GM18519 (cell line): ENCODE results near the gene CDC27.
"Not testable (repeated sequence)": the region's sequence is repeated elsewhere in the genome, so short reads cannot be mapped to it uniquely, and the experiment has no call there.

Experiments
- ATAC-seq: cut with Tn5 transposase; IDR thresholded peaks from one replicate; pipeline ENCODE4 v1.9.1; 2021; ENCODE audit warnings: mild to moderate bottlenecking, moderate library complexity; ENCODE audit not compliant: unreplicated experiment, low FRiP score

Gene CDC27

DNA sequence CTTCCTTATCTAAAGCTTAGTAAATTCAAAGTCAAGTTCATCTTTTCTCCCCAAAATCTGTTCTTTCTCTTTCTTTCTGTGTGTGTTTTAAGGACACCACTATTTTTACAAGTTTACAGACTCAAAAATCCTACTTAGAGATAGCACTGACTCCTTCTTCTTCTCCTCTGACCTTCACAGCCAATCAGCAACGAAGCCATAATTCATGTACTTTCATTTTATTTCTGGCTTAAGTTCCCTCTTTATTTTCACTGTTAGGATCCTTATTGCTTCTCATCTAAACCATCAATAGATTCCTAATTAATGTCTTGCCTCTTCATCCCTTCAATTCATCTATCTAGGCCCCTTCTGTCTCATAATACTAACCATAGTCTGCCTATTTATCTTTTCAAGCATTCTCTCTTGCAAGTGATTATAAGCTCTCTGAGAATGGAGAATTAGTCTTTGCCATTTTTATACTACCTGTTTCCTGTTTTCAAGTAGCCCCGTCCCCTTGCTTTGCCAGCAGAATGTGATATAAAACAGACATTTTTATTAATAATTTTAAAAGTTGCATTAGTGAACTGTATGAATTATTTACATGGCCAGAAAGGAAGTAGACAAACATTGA lies 27.0 kb downstream of the CDC27 start:
- no peak for ATAC-seq

DNA sequence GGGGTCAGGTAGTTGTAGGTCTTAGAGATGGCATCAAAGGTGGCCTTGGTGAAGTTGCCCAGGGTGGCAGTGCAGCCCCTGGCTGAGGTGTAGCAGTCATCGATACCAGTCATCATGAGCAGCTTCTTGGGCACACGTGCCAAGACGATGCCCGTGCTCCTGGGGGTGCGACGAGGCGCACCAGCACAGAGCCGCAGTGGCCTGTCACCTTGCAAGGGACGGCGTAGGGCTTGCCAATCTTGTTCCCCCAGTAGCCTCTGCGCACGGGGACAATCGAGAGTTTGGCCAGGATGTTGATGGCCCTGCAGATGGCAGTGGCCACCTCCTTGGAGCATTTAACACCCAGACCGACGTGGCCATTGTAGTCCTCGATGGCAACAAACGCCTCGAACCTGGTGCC lies 29.8 kb downstream of the CDC27 start:
- no peak for ATAC-seq

DNA sequence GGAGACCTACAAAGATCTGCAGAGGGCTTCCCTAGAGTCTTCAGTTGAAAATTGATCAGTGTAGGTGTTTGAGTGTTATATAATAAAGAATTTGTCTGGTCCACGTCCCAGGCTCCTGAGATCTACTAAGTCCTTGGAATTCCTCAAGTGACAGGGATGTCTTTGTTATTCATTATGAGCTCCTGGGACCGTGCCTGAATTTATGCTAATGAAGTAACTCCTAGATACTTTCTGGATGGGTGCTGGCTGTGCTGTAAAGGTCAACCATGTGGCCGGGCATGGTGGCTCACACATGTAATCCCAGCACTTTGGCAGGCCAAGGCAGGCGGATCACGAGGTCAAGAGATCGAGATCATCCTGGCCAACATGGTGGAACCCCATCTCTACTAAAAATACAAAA lies 43.7 kb downstream of the CDC27 start:
- ATAC-seq, result no peak

DNA sequence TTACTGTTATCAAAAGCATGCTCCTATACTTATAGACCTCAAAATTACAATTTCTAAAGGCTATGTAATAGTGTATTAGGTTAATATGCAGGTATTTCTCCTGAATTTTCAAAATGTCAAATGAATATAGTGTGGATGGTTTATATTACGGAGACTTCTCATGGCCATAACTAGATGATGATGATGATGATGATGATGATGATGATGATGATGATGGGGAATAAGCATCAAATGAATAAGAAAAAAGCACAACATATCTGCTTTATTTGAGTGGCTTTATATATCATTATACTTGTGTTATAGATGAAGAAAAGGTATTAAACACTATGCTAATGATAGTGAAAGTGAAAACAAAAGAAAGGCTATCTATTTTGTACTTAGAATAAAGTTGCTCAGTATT lies 53.9 kb downstream of the CDC27 start:
- no peak for ATAC-seq

DNA sequence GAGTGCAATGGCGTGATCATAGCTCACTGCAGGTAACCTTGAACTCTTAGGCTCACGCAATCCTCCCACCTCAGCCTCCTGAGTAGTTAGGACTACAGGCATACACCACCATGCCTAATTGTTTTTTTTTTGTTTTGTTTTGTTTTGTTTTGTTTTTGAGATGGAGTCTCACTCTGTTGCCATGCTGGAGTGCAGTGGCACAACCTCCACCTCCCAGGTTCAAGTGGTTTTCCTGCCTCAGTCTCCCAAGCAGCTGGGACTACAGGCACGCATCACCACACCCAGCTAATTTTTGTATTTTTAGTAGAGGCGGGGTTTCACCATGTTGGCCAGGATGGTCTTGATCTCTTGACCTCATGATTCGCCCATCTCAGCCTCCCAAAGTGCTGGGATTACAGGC lies 54.7 kb downstream of the CDC27 start:
- ATAC-seq, result not testable (repeated sequence)

DNA sequence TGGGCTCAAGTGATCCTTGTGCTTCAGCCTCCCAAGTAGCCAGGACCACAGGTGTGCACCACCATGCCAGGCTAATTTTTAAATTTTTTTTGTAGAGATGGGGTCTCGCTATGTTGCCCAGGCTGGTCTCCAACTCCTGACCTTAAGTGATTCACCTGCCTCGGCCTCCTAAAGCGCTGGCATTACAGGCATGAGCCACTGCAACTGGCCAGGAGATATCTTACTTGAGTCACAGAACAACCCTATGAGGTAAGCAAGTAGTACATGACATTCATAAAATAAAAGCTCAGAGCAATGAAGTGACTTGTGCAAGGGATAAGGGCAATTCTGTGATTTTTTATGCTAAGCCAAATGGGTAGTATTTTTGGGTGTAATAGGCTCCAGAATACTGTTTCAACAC lies 57.3 kb downstream of the CDC27 start:
- no peak for ATAC-seq

DNA sequence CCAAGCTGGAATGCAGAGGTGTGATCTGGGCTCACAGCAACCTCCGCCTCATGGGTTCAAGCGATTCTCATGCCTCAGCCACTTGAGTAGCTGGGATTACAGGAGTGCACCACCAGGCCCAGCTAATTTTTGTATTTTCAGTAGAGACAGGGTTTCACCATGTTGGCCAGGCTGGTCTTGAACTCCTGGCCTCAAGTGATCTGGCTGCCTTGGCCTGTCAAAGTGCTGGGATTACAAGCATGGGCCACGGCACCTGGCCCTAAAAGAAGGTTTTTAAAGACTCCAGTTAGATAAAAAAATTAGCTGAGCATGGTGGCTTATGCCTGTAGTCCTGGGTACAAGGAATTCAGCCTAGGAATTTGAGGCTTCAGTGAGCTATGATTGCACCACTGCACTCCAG lies 62.3 kb downstream of the CDC27 start:
- ATAC-seq, result not testable (repeated sequence)

DNA sequence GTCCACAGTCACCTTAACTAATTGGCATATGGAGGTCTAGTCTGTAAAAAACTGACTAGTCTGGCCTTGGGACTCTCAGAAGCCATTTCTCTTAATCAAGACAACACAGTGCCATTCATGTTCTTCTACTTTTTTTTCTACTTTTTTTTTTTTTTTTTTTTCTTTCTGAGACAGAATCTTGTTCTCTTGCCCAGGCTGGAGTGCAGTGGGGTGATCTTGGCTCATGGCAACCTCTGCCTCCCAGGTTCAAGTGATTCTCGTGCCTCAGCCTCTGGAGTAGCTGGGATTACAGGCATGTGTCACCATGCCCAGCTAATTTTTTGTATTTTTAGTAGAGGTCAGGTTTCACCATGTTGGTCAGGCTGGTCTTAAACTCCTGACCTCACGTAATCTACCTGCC lies 65.8 kb downstream of the CDC27 start:
- ATAC-seq, result not testable (repeated sequence)

DNA sequence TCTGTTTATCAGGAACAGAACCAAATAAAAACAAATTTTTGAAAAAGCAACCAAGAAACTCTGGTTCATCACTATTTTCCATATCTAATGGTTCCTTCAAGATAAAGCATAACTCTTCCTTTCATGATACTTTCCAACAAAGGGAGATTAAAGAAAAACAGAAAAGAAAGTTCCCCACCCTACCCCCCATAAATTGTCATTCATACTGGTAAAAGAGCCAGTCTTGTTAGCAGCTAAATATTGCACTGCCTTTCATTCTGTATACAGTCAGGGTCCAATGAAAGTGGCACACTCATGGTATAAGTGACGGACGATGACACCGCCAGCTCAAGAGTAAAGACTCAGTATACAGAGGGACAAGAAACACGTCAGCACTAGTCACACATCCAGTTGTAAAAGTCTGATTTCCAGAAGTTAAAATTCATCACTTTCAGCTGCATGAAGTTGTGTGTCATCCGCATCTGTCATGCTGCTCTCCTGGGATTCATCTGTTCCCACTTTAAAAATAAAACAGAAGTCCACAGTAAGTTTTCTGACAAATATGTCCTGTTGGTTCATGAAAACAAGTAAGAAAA lies 68.5 kb downstream of the CDC27 start:
- no peak for ATAC-seq

DNA sequence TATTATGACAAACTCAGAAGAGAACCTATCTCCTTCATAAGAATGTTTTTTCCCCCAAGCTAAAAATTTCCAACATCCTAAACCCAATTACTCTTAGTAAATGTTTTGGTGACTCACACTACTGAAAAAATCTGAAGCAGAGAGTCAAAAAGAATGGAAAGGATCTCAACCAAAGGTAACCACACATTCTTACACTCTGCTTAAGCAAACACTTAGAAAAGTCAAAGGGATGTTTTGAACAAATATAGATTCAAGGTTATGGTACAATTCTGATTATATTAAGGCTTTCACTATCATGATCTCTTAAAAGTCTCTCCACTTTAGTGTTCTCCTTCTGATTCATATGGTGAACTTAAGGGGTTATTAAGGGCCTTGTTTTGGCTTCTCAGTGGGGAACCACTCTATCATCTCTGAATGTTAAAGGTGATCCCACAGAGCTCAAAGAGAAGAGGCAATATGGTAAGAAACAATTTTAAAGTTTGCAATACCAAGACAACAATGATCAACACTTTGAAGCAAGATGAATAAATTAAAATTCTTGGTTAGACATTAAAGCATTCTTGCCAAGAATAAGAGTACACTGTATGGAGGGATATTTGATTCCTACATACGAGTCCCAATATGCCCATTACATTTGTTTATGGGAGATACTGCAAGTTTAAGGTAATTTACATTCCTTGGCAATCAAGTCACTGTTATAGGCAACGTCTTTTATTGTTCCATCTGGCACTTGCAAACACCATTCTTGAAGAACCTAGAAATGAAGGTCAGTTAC lies 69.2 kb downstream of the CDC27 start:
- no peak for ATAC-seq

DNA sequence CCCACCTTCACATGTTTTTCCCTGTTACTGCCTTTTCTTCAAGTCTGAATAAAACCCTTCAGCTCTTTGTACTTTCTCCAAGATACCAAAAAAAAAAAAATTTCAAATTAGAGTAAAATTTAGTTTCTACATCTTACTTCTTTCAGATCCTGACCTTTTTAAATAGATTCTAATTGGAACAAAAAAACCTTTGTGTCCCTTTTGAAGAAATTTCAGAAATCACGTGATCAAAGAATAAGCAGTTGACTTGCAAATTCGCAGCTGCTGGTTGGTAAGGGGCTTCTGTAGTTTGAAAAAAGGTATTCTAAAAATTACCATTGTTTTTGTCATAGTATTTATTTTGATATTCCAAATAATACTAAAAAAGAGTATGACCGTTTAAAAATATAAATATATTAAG lies 71.7 kb downstream of the CDC27 start:
- no peak for ATAC-seq

DNA sequence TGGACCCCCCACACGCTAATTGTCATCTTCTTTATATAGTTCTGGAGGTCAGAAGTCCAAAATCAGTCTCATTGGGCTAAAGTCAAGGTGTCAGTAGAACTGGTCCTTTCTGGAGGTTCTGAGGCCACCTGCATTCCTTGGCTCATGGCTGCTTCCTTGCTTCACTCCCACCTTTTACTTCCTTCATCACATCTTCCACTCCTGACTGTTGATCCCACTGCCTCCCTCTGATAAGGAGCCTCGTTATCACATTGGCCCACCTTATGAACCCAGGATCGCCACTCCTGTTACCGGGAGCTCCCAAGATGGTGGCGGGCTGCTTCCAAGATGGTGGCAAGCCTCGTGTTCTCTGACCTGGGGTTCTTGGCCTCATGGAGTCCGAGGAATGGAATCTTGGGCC lies 83.0 kb downstream of the CDC27 start:
- no peak for ATAC-seq

DNA sequence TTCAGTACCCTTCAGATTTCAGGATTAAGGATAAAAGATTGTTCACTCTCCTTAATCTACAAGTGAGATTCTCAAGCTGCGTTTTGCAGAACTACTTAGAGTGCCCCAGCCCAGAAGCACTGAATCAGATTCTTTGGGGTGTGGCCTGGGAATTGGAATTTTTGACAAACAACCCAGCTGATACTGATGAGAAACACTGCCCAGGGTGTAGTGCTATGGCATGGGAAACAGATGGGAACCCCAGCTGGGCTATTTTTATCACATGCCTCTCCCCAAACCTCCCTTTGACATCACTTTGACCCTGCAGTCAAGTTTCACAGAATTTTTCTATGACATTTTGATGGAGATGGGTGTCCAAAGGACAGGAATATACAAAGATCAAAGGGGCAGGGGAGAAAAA lies 83.8 kb downstream of the CDC27 start:
- ATAC-seq, result not testable (repeated sequence)

DNA sequence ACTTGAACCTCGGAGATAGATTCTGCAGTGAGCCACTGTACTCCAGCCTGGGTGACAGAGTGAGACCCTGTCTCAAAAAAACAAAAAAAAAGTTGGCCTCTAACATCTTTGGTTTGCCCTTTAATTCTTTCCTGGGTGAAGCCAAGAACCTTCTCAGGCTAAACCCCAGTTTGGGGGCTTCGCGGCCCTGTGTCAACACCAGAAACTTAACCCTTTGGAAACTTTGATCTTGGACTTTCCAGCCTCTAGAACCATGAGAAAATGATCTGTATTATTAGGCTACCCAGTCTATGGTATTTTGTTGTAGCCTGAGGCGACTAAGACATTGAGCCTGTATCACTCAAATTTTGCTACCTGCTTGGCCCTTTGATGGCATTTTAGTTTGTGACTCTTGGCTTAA lies 86.2 kb downstream of the CDC27 start:
- no peak for ATAC-seq

DNA sequence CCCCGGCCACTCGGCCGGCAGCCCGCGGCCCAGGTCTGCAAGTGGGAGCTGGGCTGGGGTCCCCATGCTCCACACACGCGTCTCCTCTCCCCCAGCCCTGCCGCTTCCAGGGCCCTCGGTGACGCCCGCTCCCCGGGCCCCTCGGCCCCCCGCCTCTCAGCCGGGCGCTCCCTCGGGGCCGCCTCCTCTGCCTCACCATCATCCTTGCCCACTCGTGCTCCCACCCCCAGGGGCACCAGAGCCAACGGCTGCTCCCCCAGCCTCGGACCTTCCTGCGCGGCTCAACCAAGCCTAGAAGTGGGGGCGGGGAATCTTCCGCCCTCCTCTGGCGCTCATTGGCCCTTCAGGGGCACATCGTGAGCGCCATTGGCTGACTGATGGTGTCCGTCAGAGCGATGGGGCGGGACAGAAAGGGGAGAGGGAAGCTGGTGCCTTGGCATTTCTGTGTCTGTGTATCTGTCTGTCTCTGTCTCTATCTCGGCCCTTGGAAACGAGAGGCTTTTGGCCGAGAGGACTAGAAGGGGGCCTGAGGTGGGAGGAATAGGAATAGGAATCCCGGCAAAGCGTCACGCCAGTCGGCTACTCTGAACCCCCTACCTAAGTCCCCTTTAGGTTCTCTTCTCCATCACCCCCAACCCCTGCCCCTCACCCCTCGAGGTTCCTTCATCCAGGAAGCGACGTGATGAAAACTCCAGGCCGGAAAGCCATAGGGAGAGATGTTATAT lies 88.9 kb downstream of the CDC27 start:
- ATAC-seq, result peak; percentile 93

DNA sequence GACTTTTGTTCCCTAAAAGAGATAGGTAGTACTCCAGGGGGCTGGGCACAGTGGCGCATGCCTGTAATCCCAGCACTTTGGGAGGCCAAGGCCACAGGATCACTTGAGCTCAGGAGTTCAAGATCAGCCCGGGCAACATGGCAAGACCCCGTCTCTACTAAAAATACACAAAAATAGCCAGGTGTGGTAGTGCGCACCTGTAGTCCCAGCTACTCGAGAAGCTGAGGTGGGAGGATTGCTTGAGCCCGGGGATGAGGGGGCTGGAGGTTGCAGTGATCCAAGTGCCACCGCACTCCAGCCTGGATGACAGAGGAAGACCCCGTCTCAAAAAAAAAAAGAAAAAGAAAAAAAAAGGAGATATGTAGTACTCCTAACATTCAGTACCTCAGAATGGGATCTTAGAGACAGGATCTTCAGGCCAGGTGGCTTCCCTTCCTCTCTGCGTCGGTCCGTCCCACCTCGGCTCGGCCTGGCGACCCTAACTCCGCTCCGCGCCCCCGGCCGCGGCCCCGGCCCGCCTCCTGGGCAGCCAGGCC lies 89.6 kb downstream of the CDC27 start:
- ATAC-seq, result no peak

DNA sequence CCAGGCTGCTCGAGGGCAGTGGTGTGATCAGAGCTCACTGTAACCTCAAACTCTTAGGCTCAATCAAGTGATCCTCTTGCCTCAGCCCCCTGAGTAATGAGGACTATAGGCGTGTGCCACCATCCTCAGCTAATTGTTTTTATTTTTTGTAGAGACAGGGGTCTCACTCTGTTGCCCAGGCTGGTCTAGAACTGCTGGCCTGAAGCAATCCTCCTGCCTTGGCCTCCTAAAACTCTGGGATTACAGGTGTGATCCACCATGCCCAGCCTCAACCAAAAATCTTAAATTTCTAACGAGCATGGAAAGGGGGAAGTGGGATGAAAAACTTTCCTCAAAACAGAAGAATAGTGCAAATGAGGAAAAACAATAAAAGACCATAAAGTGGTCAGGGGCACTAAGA lies 92.8 kb downstream of the CDC27 start:
- no peak for ATAC-seq

DNA sequence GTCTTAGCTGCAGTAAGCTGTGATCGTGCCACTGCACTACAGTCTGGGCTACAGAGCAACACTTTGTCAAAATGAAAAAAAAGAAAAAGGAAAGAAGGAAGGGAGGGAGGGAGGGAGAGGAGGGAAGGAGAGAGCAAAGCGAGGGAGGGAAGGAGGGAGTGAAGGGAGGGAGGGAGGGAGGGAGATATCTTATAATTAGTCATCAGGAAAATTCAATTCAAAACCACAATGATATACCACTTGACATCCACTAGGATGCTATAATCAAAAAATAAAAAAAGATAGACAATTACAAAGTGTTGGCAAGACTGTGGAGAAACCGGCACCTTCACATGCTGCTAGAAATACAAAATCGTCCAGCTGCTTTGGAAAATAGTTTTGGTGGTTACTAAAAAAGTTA lies 93.8 kb downstream of the CDC27 start:
- no peak for ATAC-seq

DNA sequence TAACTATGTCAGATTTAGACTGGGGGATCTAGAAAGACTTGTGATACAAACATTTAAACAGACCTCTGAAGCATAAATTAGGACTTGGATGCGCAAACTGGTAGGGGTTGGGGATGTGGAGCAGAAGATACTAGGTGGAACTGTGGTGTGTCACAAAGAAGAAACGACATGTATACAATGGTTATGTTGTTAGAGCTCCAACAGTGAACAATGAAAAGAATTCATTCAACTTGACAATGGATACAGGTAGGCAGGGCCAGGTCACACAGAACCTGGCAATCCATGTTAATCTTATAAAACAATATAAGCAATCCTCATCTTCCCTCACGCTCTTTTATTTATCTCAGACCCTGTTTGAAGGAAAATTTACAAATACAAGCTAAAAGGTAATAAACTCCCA lies 102.0 kb downstream of the CDC27 start:
- ATAC-seq, result no peak

DNA sequence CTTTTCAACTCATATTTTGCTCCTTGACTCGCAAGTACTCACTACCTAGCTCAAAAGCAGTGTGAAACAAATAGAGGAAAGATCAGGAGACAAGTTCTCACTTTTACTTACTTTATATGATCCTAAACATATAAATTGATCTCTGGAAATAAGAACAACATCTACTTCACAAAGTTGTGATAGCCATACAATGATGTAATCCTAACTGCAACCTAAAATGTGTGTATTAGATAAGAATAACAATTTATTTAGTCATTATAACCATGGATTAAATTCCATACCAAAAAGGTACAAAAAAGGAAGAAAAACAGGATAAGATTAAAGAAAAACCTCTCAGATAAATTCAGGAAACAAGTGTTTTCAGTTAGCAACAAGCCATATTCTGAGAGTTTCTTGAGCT lies 103.4 kb downstream of the CDC27 start:
- no peak for ATAC-seq

DNA sequence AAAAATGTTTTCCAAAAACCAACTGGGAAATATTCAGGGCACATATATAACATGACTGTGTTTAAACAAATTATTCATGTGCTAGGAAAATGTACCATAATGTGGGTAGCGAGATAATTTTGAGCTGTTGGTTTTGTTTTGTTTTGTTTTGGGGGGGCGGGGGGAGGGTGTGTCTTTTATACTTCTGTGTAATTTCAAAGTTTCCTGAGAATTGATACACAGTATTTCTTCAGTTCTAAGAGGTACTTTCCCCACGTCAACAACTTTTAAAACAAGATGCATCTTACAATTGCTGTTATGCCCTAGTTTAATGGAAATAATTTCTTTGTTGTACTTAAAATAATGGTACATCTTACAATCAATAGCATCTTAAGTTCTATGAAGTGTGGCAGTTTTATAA lies 110.3 kb downstream of the CDC27 start:
- ATAC-seq, result no peak
